ENCODE data around the gene TSG101. TPM values are rescaled to one million over a fixed set of nuclear protein-coding genes. Genes with fewer than 3 reads are reported as not detected.

Gene TSG101
- total and polyA plus RNA-seq, 10 of the 15 experiments (the other 5 are each of a cell fraction or from before 2014, with no cell fraction given) = 22.3 to 147 (median 84.9) TPM

DNA sequence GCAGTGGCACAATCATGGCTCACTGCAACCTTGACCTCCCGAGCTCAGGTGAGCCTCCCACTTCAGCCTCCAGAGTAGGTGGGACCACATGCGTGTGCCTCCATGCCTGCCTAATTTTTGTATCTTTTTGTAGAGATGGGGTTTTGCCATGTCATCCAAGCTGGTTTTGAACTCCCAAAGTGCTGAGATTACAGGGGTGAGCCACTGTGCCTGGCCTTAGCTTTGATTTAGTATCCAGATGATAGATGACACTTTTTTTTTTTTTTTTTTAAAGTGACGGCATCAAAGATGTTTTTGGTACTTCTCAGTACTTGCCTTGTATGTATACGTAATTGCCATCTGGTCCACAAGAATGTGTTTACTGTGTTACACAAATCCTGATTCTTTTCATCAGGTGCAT, 47.7 kb downstream of the TSG101 start:
- BruUV-seq (replicated peaks) = no TSS peak
- intact Hi-C loops (cut with micrococcal nuclease; ENCODE audit: unreplicated experiment) = no loop called here
- H3K79me2 ChIP-seq (ENCODE audit: control insufficient read depth, insufficient read depth, low read length) = no peaks in the 10 kb centered on the region
- TF ChIP-seq TARDBP (IDR thresholded peaks at IDR 0.05; ENCODE audit: borderline replicate concordance) (no peak), ZBED1 (IDR thresholded peaks at IDR 0.05; ENCODE audit: borderline replicate concordance) (no peak), ZNF24 (IDR thresholded peaks at IDR 0.05) (no peak)
- H3K36me3 ChIP-seq (ENCODE audit: control insufficient read depth in 2 of 2, insufficient read depth in 2 of 2, low read length in 1 of 2) = peaks cover 4 to 30% of the 10 kb centered on the region in 2 experiments
- no peak overlapping the region for H3K9ac ChIP-seq (ENCODE audit: control insufficient read depth, insufficient read depth, low read length)
- no peaks in the 10 kb centered on the region for H3K4me1 ChIP-seq (ENCODE audit: control insufficient read depth, insufficient read depth, low read length)
- in situ Hi-C loops (cut with MboI) = no loop called here
- H3K27ac ChIP-seq (ENCODE audit: control insufficient read depth, insufficient read depth) = no peak overlapping the region
- SMC1A ChIA-PET (ENCODE audit: uncharacterized antibody, unreplicated experiment) = interaction anchor here (0.6 to 1.4 kb wide), 2 partner anchors 12 to 1889 kb away, joined by 4 to 6 read pairs; no protein-coding TSS in a partner anchor
- RAD21 ChIA-PET (ENCODE audit: unreplicated experiment) = no interaction called here
- no peak overlapping the region for H3K4me2 ChIP-seq (ENCODE audit: control insufficient read depth, insufficient read depth)
- CTCF ChIA-PET = interaction anchor here (0.6 kb wide), 1 partner anchor 84 kb away, joined by 3 read pairs; no protein-coding TSS in a partner anchor
- FAIRE-seq = no peak
- POLR2A ChIA-PET = no interaction called here
- 98% methylated on average over 4 of the region's 4 CpGs for WGBS (ENCODE audit: insufficient coverage, insufficient replicate concordance, low lambda C conversion rate, missing lambda C conversion rate)
- H3K4me3 ChIP-seq = no peak overlapping the region
- no peak overlapping the region for H2AFZ ChIP-seq (ENCODE audit: control insufficient read depth, low read depth, low read length)
- H3K9me3 ChIP-seq (replicated peaks; ENCODE audit: control insufficient read depth, insufficient read depth, low read length) = no peaks in the 10 kb centered on the region
- no peak for DNase-seq (ENCODE audit: low read depth, low spot score)
- no peak for ATAC-seq
- H4K20me1 ChIP-seq (ENCODE audit: control insufficient read depth, insufficient read depth) = no peaks in the 10 kb centered on the region
- H3K27me3 ChIP-seq (replicated peaks in 1 of 2; ENCODE audit: control insufficient read depth in 2 of 2, insufficient read depth in 2 of 2, low read length in 1 of 2) = no peaks in the 10 kb centered on the region

- ChIA-PET SMC1A (ENCODE audit: uncharacterized antibody, unreplicated experiment) (interaction anchor here (1.3 kb wide), 1 partner anchor 229 kb away, joined by 6 read pairs; no protein-coding TSS in a partner anchor), CTCF (interaction anchor here (1.6 kb wide), 1 partner anchor 292 kb away, joined by 4 read pairs; no protein-coding TSS in a partner anchor), RAD21 (ENCODE audit: unreplicated experiment) (interaction anchor here (1.3 kb wide), 1 partner anchor 259 kb away, joined by 3 read pairs; no protein-coding TSS in a partner anchor), POLR2A (no interaction called here)
- peaks cover 0 to 3% of the 10 kb centered on the region in 2 experiments; a peak in 1 of 4 replicates for H3K36me3 ChIP-seq (ENCODE audit: control insufficient read depth in 2 of 2, insufficient read depth in 2 of 2, low read length in 1 of 2)
- no peak overlapping the region for H3K9ac ChIP-seq (ENCODE audit: control insufficient read depth, insufficient read depth, low read length)
- H3K79me2 ChIP-seq (ENCODE audit: control insufficient read depth, insufficient read depth, low read length) = no peaks in the 10 kb centered on the region
- in situ Hi-C loops (cut with MboI) = no loop called here
- no peak overlapping the region for H2AFZ ChIP-seq (ENCODE audit: control insufficient read depth, low read depth, low read length)
- no TSS peak for BruUV-seq (replicated peaks)
- no peaks in the 10 kb centered on the region for H4K20me1 ChIP-seq (ENCODE audit: control insufficient read depth, insufficient read depth)
- DNase-seq (ENCODE audit: low read depth, low spot score) (no peak), ATAC-seq (no peak), FAIRE-seq (no peak)
- H3K27ac ChIP-seq (ENCODE audit: control insufficient read depth, insufficient read depth) = no peak overlapping the region
- H3K4me2 ChIP-seq (ENCODE audit: control insufficient read depth, insufficient read depth) = no peak overlapping the region
- TF ChIP-seq GABPA (IDR thresholded peaks at IDR 0.05; ENCODE audit: low read depth) (no peak), ZNF24 (IDR thresholded peaks at IDR 0.05) (no peak), BRCA1 (IDR thresholded peaks at IDR 0.05; ENCODE audit: low read depth, low read length) (no peak), SMC3 (IDR thresholded peaks at IDR 0.05; ENCODE audit: borderline replicate concordance, low read length) (no peak), ZZZ3 (IDR thresholded peaks at IDR 0.05; ENCODE audit: control insufficient read depth, insufficient read length, low read depth) (no peak), TCF12 (IDR thresholded peaks at IDR 0.05; ENCODE audit: low read depth, low read length) (no peak), ZNF384 (IDR thresholded peaks at IDR 0.05; ENCODE audit: borderline replicate concordance, low read depth, low read length) (no peak)
- no peak overlapping the region for H3K4me3 ChIP-seq
- peaks cover 3% of the 10 kb centered on the region; the same call in 1 of the 2 replicates for H3K4me1 ChIP-seq (ENCODE audit: control insufficient read depth, insufficient read depth, low read length)
- H3K27me3 ChIP-seq (replicated peaks in 1 of 2; ENCODE audit: control insufficient read depth in 2 of 2, insufficient read depth in 2 of 2, low read length in 1 of 2) = no peaks in the 10 kb centered on the region
- intact Hi-C loops (cut with micrococcal nuclease; ENCODE audit: unreplicated experiment) = no loop called here
- H3K9me3 ChIP-seq (replicated peaks; ENCODE audit: control insufficient read depth, insufficient read depth, low read length) = no peaks in the 10 kb centered on the region
Observed at GRCh38 chr11:18472587-18472986, 54.2 kb downstream of the TSG101 start.

Data from GM12878 (cell line).